Stimulated activated CD4-positive, alpha-beta T cell treated with anti-CD3 and anti-CD28 coated beads, Interleukin-1b, Interleukin-23, amount 100 ng/mL, for 48 hours (primary cell): Measurements from ENCODE around the gene FIGNL2.
"Not testable (repeated sequence)": the region's sequence is repeated elsewhere in the genome, so short reads cannot be mapped to it uniquely, and the experiment has no call there.

Experiments
- DNase-seq: peaks from one replicate; pipeline ENCODE4 v3.0.0-alpha.2; 2020

Gene FIGNL2

DNA sequence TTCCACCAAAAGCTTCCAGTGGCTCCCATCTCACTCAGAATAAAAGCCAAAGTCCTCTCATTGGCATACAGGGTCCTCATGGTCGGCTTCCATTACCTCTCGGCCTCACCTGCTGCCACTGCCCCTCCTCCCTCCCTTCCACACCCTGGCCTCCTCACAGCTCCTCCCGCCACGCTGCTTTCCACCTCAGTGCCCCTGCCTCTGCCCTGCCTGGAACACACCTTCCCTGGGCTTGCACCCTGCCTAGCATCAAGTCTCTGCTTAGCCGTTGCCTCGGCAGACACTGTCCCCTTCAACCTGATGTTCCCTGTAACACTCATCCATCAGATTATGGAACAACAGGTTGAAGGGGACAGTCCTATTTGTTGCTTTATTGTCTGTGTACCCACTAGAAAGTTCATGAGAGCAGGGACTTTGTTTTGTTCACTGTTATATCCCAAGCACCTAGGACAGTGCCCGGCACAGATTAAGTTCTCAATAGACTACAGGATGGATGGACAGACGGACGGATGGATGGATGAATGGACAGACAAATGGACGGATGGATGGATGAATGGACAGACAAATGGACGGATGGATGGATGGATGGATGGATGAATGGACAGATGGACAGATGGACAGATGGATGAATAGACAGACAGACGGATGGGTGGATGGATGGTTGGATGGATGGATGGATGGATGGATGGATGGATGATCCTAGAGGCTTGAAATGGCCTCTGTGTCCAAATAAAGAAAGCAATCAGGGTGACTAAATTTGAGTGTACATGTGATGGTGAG, 14.9 kb downstream of the FIGNL2 start:
- no peak for DNase-seq

DNA sequence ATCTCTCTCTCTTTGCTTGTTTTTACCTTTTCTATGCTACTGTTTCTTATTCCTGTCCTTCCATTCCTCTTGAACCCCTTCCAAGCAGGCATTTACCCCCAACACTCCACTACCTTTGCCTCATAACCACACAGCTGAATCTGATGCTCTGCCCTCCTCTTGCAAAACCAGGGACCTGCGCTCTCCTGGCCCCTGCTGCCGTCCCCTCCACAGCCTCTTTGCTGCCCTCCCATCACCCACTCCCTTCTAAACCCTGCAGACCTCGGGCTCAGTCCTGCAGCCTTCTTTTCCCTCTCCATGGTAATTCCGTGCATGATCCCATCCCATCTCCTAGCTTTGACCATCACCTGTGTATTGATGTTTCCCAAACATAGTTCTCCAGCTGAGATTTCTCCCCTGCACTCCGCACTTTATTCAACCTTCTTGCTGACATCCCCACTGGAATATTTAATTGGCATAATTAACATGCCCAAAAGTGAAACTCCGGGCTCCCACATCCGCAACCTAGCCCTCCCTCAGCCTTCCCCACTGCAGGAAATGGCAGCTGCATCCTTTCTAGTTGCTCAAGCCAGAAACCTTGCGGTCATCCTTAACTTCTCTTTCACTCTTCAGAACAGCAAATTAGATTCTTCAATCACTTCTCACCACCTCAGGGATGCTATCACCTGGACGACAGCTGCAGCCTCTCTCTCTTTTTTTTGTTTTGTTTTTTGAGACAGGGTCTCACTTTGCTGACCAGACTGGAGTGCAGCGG, 16.0 kb downstream of the FIGNL2 start:
- no peak for DNase-seq

DNA sequence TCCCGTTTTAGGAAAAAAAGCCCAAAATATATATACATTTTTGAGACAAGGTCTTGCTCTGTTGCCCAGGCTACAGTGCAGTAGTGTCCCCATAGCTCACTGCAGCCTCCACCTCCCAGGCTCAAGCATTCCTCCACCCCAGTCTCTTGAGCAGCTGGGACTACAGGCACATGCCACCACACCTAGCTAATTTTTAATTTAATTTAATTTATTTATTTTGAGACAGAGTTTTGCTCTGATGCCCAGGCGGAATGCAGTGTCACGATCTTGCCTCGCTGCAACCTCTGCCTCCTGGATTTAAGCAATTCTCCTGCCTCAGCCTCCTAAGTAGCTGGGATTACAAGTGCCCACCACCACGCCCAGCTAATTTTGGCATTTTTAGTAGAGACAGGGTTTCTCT, 16.7 kb downstream of the FIGNL2 start:
- DNase-seq = not testable (repeated sequence)

DNA sequence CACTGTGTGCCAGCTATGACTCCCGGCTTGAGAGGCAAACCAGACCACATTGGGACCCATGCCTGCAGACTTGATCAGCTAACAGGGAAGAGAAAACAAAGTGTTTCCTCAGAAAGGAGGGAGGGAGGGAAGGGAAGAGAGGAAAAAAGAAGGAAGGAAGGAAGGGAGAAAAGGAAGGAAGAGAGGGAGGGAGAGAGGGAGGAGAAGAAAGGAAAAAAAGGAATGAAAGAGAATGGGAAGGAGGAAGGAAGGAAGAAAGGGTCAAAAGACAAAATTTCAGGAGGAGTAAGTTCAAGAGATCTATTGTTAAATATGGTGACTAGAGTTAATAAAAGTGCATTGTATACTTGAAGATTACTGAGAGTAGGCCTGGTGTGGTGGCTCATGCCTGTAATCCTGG, 18.9 kb downstream of the FIGNL2 start:
- DNase-seq = no peak

DNA sequence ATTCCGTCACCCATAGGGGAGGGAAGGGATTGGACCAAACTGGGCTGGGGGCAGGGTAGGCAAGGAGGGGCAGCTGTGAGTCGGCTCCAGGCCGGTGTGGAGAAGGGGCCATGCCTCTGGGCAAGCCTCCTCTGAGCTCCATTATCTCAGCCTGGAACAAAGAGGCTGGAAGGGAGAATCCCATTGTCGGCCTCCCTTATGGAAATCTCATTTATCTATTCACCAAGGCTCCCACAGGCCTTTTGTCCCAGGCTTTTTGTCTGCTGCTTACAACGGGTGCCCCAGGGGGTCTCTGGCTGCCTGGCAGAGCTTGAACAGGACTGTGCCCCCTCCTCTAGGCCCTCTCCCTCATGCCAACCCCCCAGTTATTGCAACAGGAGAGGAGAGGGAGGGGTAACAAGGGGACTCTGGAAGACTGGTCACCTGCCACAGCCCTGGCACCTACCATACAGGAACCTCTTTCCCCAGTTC, 19.5 kb downstream of the FIGNL2 start:
- DNase-seq = no peak

DNA sequence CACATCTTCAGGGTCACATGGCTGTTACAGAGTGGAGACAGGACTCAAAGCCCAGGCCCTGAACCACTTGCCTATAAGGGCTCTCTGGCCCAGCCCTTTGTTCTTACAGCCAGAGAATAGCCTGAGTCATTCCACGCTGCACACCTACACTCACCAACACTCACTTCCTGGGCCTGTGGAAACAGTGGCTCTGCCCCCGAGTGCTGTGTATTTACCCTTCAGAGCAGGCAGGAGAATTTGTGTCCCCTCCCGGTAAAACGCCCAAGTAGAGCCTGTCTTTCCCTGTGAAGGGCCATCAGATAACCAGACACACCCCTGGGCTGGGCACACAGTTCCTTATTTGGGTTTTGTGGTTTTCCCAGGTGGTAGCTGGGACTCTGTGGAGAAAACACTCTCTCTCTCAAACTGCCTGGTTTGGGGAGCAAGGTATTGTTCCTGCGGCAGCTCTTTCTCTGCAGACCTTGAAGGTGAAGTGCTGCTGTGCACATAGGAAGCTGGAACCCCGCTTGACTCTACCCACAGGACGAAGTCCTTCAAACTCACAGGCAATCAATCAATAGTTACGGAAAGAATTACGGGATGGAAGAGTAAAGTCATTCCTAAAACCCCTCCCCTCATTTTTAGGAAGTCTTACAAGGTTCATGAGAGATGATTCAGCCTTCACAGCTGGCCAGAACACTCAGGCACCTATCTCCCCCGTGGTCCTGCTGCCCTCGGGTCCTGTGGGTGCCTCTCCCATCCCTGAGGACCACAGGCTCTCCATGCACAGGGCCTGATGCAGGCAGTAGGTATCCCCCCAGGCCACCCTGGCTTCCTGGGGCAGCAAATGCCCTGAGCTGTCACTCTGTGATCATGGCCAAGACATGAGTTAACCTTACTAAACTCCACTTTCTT, 20.3 kb downstream of the FIGNL2 start:
- DNase-seq = peak; percentile 83

DNA sequence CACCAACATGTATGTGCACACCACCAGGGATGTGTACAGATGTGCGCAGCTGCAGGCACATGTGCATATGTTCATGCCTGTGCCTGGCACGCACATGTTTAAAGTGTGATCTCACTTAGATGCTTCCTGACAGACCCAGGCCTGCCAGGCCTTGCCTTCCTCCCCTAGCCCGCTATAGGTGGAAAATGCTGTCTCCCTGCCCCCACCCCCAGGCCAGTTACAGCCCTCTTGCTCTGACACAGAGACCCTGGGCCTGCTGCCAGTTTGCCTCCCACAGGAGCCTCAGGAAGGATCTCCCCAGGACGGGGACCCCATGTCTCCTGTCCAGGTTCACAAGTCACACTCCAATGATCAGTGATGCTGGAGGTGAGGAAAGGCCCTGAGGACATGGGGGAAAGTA, 21.6 kb downstream of the FIGNL2 start:
- no peak for DNase-seq

DNA sequence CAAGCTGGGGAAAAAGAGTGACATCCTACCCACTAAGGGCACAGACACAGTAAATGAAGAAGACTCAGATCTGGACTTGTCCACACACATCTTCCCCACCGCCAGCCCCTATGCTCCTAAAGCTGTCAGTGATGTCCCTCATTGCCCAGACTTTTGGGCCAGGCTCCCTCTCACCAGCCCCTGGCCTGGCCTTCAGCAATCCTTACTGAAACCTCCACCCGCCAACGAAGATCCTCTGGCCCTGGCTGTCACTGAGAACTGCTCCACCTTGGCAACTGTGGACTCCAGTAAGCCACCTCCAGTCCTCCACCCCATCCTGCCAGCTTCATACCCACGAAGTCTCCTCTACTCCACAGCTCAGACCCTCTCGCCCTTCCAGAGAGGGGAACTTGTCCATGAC, 23.3 kb downstream of the FIGNL2 start:
- DNase-seq = no peak

DNA sequence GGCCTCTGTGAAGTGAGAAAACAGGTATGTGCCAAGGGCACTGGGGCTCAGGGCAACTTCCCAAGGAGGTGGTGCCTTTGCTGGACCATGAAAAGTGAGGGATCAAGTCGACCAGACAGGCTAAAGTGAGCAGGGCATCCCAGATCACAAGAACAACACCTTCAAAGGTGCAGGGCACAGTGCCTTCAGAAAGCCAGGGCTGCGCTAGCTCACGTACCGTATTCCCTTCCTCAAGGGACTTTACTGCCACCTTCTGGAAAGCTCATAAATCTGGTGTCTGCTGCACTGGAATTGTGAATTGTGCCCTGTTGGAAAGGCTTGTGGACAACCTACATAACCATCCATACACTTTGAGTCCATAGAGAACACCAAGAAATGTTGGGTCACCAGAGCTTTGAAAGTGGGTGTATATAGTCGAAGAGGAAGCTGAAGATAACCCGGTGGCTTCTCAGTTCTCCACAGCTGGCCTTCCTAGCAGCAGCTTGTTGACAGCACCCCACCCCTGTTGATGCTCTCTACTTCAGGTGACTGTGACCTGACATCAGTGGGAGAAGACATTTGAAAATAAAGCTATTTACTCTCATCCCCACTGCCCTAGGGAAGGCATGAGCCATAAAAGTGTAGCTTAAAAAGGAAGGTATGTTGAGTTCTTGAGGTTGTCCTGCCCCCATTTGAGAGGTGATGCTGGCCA, 24.5 kb downstream of the FIGNL2 start:
- no peak for DNase-seq

DNA sequence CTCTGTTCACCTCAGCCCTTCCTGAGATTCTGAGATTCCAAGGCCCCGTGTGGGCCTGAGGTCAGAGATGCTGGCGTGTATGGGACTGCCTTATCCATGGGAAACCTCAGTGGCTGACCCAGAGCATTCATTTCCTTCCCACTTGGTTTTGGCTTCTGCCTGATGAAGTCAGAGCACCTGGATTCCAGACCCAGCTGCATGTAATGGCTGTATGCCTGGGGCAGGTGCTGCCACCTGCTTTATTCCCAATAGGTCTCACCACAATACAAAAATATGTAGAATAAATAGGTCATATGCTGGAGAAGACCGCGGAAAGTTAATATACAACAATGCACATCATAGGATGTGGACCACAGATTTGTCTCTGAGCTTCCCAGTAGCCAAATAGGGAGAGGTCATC, 25.6 kb downstream of the FIGNL2 start:
- no peak for DNase-seq

DNA sequence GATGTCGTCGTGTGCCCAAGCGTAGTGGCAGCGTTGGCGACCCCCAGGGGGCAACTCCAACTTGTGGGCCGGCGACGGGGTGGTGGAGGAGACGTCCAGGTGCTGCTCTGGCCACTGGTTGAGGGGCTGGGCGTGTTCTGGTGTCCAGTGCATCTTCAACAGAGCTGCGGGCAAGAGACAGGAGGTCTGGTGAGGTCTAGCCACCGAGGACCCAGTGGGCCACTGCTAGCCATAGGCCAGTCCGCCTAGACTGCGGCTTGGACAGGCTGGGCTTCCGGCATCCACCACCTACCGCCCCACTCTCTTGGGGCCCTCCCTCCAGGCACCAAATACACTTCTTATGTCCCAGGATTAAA, 26.3 kb downstream of the FIGNL2 start:
- DNase-seq = no peak

DNA sequence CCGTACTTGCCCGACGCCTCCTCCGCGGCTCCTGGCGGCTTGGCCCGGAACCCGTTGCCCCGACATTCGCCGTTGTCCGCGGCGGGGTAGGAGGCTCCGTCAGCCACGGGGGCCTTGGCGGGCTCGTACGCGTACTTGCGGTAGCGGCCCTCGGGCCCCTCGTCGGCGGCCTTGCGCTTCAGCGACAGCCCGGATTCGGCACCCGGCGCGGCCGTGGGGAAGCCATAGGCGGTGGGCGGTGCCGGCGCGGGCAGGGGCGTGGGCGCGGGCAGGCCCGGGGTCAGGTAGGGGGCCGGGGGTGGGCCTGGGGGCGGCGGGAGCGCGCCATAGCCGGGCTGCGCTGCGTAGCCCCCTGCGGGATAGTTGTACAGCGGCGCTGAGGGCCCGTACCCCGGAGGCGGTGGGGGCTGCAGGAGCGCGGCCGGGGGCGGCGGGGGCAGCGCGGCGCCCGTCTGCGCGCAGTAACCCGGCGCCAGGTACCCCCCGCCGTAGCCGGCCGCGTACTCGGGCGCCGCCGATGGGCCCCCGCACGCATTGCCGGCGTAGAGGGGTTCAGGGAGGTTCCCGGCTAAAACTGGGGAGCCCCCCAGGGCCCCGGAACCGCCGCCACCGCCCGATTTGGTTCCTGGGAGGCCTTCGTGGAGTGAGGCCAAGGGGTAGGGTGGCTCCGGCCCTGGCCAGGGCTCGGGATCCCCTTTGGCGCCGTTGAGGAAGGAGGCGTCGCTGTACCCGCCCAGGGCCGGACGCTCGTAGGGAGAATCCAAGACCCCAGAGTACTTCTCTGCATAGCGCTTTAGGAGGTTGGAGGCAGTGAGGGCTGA, 26.9 kb downstream of the FIGNL2 start:
- DNase-seq = no peak

DNA sequence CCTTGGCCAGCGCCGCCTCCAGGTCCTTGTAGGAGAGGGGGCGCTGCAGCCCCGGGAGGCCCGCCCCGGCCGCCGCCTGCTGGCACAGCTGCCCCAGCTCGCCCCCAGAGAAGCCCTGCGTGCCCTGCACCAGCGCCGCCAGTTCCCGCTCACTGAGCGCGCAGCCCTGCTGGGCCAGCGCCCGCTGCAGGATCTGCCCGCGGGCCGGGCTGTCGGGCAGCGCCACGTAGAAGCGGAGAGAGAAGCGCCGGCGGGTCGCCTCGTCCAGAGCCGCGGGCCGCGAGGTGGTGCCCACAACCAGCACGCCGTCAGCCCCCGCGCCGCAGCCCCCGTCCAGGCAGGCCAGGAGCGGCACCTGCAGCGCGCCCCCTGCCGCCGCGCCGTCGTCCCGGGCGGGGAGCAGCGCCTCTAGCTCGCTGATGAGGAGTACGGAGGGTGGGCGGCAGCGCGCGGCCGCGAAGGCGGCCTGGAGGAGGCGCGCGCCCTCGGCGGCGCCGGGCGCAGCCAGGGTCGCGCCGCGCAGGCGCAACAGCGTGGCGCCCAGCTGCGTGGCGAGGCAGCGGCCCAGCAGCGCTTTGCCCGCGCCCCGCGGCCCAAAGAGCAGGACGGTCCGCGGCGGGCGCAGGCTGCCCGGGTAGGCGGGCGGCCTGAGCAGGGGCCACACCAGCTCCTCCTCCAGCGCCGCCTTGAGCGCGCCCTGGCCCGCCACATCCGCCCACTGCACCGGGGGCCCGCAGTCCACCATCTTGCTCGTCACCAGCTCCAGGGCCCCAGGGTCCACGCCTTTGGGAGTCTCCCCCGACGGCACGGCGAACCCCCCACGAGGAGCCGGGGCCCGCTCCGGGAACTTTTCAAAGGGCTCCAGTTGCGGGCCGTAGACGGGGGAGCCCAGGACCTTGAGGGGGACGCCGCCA, 27.7 kb downstream of the FIGNL2 start:
- DNase-seq = peak; percentile 84

DNA sequence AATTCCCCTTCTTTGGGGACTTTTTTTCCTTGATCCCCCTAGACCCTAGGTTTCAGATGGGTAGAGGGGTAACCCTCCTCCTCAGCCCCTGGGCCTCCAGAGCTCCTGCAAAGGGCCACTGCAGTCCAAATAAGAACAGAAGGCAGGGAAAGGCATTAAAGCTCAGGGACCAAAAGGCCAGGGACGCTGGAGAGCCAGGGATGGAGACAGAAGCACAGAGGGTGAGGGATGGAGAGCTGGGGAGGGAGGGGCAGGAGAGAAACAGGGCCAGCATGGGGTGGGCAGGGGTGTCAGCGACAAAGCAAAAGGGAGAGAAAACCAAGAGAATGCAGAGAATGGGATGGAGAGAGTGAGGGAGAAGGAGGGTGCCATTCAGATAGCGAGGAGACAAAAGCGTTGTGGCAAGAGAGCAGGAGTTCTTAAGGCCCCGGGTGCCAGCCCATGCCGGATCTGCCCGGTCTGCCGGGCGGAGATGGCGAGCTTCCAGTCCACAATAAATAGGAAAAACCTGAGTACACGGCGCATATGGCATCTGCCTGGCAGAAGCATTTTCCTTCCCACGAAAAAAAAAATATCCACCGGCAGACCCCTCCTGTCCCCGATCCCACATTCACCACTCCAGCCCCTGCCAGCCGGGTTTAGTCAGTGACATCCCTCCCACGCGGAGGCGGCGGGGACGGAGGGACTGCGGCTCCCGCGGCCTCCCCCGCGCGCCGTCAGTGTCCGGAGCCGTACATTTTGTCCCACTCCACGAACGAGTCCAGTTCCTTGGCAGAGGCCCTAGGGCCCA, 28.6 kb downstream of the FIGNL2 start:
- DNase-seq = no peak

DNA sequence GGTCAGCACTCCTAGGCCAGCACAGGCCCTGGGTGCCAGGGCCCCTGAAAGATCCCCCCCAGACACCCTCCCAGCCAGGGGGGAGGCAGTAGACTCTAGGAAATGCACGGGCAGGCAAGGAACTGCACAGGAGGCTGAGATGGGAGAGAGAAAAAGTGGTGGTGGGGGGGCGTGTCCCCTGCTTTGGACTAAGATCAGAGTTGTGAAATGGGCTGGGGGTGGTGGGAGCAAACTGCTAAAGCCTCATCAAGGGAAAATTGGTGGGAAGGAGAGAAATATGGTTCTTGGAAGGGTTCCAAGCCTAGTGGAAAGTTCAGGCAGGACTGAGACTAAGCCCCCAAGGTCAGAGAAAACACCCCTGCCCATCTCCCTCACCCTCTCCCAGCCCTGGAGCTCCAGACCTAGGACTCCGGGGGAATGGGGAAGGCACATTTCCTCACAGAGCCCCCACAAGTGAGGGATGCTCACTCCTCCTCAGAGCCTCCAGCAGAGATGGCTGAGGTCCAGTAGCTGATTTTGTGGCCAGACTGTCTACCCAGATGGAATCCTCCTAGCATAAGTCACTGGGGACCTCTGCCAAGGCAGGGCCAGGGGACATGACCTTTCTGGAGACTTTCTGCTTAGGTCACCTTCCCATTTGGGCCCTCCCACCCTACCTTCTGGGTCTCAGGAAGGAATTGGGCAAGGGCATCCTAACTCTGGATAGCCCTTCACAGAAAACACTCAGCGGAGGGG, 29.8 kb downstream of the FIGNL2 start:
- no peak for DNase-seq

DNA sequence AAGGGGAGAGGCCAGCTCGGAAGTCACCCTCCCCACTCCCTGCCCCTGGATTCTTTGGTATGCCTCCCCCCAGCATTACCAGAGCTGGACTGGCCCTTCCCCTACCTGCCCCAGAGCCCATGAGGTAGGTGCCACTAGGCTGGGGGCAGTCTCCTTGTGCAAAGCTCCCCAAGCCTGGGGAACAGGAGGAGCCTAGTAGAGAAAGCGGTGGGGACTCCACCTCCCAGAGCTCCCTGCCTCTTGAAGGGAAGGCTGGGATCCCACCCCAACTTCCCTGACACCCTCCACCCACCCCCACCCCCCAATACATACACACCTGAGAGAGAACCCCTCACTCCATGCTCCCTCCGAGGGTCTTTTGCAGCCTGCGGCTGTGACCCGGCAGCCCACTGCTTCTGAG, 30.4 kb downstream of the FIGNL2 start:
- no peak for DNase-seq

DNA sequence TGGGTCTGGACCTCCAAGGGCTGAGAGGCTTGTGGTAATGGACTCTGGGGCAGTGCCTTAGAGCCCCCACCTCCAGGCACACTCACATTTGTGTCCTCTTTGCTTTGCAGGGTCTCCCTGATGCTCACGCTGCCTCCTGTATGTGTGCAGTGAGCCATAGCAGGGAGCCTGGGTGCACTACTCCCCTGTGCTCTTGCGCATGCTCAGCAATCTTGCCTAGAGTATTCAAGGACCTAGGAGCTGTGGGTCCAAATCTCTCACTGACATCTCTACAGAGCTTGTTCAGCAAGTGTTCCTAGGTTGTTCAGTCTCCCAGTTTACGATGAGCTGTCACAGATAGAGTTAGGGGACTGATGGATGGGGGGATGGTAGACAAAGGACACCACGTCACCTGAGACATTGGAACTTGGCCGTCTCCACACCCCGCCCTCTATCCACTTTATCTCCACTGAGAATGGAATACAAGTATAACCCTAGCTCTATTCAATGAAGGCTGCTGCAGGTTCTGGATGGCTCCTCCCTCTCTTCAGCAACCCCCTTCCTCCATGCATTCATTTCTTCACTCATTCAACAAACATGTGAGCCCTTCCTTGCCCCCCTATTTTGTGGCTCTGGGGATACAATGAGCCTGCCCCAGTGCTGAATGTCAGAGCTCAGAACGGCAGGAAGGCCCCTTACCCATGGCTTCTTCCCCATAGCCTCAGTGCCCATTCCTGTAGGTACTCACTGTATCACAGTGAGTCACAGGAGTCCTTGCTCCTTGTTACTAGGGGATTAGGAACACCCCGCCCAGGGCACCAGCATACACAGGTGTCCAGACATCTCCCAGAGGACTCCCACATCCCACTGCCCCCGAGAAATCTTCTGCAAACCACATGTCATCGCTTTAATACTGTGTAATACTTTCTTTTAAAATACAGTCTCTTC, 31.2 kb downstream of the FIGNL2 start:
- no peak for DNase-seq

DNA sequence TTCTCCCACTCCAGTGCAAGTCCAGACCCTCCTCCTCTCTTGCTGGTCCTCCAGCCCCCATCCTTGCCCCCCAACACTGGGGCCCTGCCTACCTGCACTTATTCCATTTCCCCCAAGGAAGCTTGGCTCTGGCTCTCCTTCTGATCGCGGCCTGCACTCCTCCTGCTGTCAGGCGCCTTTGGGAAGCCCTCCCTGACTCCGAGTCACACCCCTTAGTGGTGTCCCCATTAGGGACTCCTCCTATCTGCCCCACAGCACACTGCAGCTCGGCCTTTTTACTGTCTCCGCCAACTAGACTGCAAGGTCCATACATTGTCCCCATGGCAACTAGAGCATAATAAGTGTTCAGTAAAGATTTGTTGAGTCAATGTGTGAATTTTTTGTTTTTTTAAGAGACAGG, 32.9 kb downstream of the FIGNL2 start:
- no peak for DNase-seq
